Subcutaneous adipose tissue (tissue), 4 donors: ENCODE data around the gene EVI5L. TPM values are rescaled to one million over a fixed set of nuclear protein-coding genes. Genes with fewer than 3 reads are reported as not detected.

Experiments
- total RNA-seq, 4 donors: library from RNA; depleted of rRNA; stranded (reverse); fragments of >200 nt; gene quantifications; one replicate each; pipeline ENCODE4 v1.1.0, GENCODE V29; 2016
- TF ChIP-seq, protein P1 (sequence below): fragments of 450-650 bp; IDR thresholded peaks from one replicate; pipeline ENCODE4 v1.5.1; 2016; ENCODE audit warnings: low read depth, mild to moderate bottlenecking, control low read depth, antibody characterized with exemption, moderate library complexity

EVI5L gene
- total RNA-seq, 4 donors from 2014 or later = 6.3 to 12.1 (median 9.9) TPM

GRCh38 chr19:7911508-7912143 is 81.6 kb downstream of the EVI5L start:
- TF ChIP-seq, protein P1, sequence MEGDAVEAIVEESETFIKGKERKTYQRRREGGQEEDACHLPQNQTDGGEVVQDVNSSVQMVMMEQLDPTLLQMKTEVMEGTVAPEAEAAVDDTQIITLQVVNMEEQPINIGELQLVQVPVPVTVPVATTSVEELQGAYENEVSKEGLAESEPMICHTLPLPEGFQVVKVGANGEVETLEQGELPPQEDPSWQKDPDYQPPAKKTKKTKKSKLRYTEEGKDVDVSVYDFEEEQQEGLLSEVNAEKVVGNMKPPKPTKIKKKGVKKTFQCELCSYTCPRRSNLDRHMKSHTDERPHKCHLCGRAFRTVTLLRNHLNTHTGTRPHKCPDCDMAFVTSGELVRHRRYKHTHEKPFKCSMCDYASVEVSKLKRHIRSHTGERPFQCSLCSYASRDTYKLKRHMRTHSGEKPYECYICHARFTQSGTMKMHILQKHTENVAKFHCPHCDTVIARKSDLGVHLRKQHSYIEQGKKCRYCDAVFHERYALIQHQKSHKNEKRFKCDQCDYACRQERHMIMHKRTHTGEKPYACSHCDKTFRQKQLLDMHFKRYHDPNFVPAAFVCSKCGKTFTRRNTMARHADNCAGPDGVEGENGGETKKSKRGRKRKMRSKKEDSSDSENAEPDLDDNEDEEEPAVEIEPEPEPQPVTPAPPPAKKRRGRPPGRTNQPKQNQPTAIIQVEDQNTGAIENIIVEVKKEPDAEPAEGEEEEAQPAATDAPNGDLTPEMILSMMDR = no peak

DNA sequence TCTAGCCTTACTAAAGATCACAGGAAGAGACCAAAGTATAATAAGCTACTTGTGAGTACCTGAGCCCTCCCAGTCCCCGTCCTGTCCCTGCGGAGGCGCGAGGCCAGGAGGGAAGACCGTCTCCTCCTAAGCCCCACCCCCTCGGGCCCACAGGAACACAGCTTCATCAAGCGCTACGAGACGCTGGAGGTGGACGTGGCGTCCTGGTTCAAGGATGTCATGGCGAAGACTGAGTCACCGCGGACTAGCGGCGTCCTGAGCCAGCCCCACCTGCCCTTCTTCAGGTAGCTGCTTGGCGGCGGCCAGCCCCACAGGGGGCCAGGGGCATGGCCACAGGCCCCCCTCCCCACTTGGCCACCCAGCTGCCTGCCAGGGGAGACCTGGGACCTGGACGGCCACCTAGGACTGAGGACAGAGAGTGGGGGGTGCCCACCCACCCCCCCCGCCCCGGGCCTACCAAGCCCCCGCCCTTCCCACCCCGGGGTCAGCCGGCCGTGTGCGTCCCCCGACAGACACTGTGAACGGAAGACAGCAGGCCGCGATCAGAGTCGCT is 82.2 kb downstream of the EVI5L start:
- TF ChIP-seq, protein P1 = no peak

GRCh38 chr19:7912697-7913564 is 82.9 kb downstream of the EVI5L start:
- TF ChIP-seq, protein P1 = no peak

DNA sequence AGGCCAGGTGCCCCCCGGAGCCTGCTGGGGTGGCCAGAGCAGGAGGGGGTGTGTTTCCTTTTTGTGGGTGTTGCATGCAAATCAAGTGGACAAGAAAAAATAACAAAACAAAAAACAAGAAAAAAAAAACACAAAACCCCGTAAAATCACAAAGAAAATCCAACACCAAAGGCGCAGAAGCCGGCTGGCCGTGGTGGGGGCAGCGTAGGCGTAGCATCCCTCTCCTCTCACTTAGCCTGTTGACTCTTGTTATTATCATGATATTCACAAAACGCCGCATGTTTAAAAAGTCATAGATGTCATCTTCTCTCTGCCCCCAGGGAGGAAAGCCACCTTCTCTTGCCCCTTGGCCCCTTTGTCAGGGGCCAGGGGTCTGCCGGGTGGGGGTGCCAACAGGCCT is 83.6 kb downstream of the EVI5L start:
- TF ChIP-seq, protein P1 = no peak

- TF ChIP-seq, protein P1 = no peak
Observed at GRCh38 chr19:7914099-7914498, 84.1 kb downstream of the EVI5L start.

Other genes starting within 250 kb of the EVI5L start
- gene CAMSAP3, start 234.4 kb upstream of the EVI5L start, total RNA-seq = not detected
- gene XAB2, start 200.7 kb upstream of the EVI5L start, total RNA-seq = 10 to 100 TPM; 16.1 to 40.5 (median 30.9) TPM
- gene PET100, start 200.4 kb upstream of the EVI5L start, total RNA-seq = 10 to 100 TPM in 3 of 4 donors, 1 to 10 TPM in 1; 8.3 to 35.4 (median 21.1) TPM
- gene PCP2, start 196.5 kb upstream of the EVI5L start, total RNA-seq = not detected
- gene STXBP2, start 193.1 kb upstream of the EVI5L start, total RNA-seq = 10 to 100 TPM; 20.2 to 62.7 (median 27.0) TPM
- 1 to 10 TPM in 2 of 4 donors, not detected in 2; 1.5 to 1.8 TPM for gene RETN, start 161.2 kb upstream of the EVI5L start, total RNA-seq
- 1 to 10 TPM in 3 of 4 donors, not detected in 1; 1.1 to 8.5 (median 1.3) TPM for gene MCEMP1, start 153.1 kb upstream of the EVI5L start, total RNA-seq
- gene TRAPPC5, start 149.4 kb upstream of the EVI5L start, total RNA-seq = 100 to 1,000 TPM in 1 of 4 donors, 10 to 100 TPM in 3; 59.9 to 114 (median 72.2) TPM
- gene FCER2, start 128.1 kb upstream of the EVI5L start, total RNA-seq = under 1 TPM in 3 of 4 donors, not detected in 1; 0.49 to 0.88 (median 0.68) TPM
- 1 to 10 TPM; 1.7 to 4.0 (median 3.1) TPM for gene CLEC4G, start 98.1 kb upstream of the EVI5L start, total RNA-seq
- 10 to 100 TPM; 17.5 to 24.8 (median 21.8) TPM for gene CD209, start 82.7 kb upstream of the EVI5L start, total RNA-seq
- gene CLEC4M, start 67.0 kb upstream of the EVI5L start, total RNA-seq = not detected
- gene PRR36, start 44.2 kb downstream of the EVI5L start, total RNA-seq = not detected
- 1 to 10 TPM in 1 of 4 donors, under 1 TPM in 3; 0.19 to 1.5 (median 0.50) TPM for gene LRRC8E, start 58.3 kb downstream of the EVI5L start, total RNA-seq
- 10 to 100 TPM in 3 of 4 donors, 1 to 10 TPM in 1; 9.9 to 16.2 (median 12.4) TPM for gene MAP2K7, start 73.7 kb downstream of the EVI5L start, total RNA-seq
- not detected for gene TGFBR3L, start 84.6 kb downstream of the EVI5L start, total RNA-seq
- gene SNAPC2, start 90.1 kb downstream of the EVI5L start, total RNA-seq = 10 to 100 TPM in 1 of 4 donors, 1 to 10 TPM in 3; 6.4 to 13.0 (median 9.4) TPM
- under 1 TPM in 3 of 4 donors, not detected in 1; 0.66 to 0.94 (median 0.68) TPM for gene CTXN1, start 95.9 kb downstream of the EVI5L start, total RNA-seq
- 10 to 100 TPM; 31.6 to 44.1 (median 38.0) TPM for gene TIMM44, start 113.4 kb downstream of the EVI5L start, total RNA-seq
- 10 to 100 TPM; 17.8 to 30.7 (median 26.1) TPM for gene ELAVL1, start 175.4 kb downstream of the EVI5L start, total RNA-seq
- gene CCL25, start 222.5 kb downstream of the EVI5L start, total RNA-seq = not detected